HG02759 (cell line): ENCODE results near the gene KRTAP9-2.
"Not testable (repeated sequence)": the region's sequence is repeated elsewhere in the genome, so short reads cannot be mapped to it uniquely, and the experiment has no call there.

Experiments
- ATAC-seq: cut with Tn5 transposase; IDR thresholded peaks from one replicate; pipeline ENCODE4 v1.9.1; 2021; ENCODE audit warnings: mild to moderate bottlenecking, moderate library complexity; ENCODE audit not compliant: unreplicated experiment

KRTAP9-2 gene

GRCh38 chr17:41232399-41233105 is 6.1 kb downstream of the KRTAP9-2 start, which contains the start of gene KRTAP9-3:
TSS of gene KRTAP9-3 (plus strand) at chr17:41232449. CDS start at chr17:41232502, 53 bp downstream.
- not testable (repeated sequence) for ATAC-seq

- not testable (repeated sequence) for ATAC-seq
Observed at GRCh38 chr17:41237116-41237515, 10.7 kb downstream of the KRTAP9-2 start.

GRCh38 chr17:41237949-41238437 is 11.5 kb downstream of the KRTAP9-2 start, which contains the start of gene KRTAP9-8:
TSS of gene KRTAP9-8 (plus strand) at chr17:41237999. CDS start at chr17:41238052, 53 bp downstream.
- not testable (repeated sequence) for ATAC-seq

DNA sequence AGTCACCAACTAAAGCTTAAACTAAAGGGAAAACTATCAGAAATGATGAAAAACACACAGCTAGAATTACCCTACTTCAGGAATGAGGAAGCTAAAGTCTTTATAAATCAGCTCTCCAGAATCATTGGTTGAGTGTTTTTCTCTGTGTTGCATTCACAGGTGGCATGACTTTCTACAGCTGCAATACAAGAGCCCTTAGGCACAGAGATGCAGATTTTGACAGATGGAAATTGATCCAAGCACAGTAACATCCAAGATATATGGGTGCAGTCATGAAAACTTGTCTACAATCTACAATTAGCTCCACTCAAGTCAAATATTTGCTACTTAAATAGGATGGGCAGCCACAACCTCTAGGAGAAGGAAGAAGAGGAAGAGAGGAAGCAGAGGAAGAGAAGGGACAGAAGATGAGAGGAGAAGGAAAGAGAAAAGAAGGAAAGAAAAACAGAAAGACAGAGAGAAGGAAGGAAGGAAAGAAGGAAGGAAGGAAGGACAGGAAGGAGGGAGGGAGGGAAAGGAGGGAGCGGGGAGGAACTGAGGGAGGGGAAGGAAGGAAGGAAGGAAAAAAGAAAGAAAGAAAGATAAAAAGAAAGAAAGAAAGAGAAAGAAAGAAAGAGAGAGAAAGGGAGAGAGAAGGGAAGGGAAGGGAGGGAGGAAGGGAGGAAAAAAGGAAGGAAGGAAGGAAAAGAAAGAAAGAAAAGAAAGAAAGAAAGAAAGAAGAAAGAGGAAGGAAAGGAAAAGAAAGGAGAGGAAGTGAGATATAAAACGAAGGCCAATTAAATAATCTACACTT is 20.7 kb downstream of the KRTAP9-2 start:
- not testable (repeated sequence) for ATAC-seq

DNA sequence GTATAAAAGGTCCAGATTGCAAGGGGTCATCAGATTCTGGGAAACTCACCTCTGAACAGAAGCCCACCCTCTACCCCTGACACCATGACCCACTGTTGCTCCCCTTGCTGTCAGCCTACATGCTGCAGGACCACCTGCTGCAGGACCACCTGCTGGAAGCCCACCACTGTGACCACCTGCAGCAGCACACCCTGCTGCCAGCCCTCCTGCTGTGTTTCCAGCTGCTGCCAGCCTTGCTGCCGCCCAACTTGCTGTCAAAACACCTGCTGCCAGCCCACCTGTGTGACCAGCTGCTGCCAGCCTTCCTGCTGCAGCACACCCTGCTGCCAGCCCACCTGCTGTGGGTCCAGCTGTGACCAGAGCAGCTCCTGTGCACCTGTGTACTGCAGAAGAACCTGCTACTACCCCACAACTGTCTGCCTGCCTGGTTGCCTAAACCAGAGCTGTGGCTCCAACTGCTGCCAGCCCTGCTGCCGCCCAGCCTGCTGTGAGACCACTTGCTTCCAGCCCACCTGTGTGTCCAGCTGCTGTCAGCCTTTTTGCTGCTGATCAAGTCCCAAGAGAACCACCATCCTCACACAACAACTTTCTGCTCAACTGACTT is 23.3 kb downstream of the KRTAP9-2 start, which contains the start of gene KRTAP9-4:
TSS of gene KRTAP9-4 (plus strand) at position 51 of the 604 bp plus-strand sequence. CDS start at position 85, 34 bp downstream.
- not testable (repeated sequence) for ATAC-seq

- ATAC-seq, result no peak
Observed at GRCh38 chr17:41251261-41251660, 24.8 kb downstream of the KRTAP9-2 start.

DNA sequence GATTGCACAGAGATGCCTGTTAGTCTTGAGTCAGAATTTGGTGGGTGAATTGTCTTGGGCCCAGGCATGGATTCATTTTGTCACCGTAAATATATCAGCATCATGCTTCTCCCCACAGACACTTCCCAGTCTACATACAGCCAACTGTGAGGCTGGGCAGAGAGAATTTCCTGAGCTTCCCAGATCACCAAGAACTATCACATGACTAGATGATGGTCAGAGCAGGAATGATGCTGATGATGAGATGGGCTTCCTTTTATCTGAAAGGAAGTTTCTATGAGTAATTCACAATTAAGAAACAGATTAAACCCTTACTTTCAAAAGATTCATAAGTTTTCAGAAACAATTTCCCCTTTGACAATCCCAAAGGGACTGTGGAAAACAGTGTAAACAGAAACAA is 28.4 kb downstream of the KRTAP9-2 start:
- no peak for ATAC-seq

GRCh38 chr17:41255381-41256290 is 29.2 kb downstream of the KRTAP9-2 start, which contains the start of gene KRTAP9-9:
TSS of gene KRTAP9-9 (plus strand) at chr17:41255384.
- ATAC-seq, result not testable (repeated sequence)

GRCh38 chr17:41256291-41256685 is 29.8 kb downstream of the KRTAP9-2 start:
- no peak for ATAC-seq

DNA sequence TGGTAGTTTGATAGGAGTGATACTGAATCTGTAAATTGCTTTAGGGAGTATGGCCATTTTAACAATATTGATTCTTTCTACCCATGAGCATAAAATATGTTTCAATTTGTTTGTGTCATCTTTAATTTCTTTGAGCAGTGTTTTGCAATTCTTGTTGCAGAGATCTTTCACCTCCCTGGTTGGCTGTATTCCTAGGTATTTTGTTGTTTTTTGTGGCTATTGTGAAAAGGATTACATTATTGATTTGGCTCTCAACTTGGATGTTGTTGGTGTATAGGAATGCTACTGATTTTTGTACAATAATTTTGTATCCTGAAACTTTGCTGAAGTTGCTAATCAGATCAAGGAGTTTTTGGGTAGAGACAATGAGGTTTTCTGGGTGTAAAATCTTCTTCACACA is 32.0 kb downstream of the KRTAP9-2 start:
- ATAC-seq, result no peak

GRCh38 chr17:41263212-41263611 is 36.8 kb downstream of the KRTAP9-2 start:
- no peak for ATAC-seq

GRCh38 chr17:41264599-41264998 is 38.2 kb downstream of the KRTAP9-2 start:
- no peak for ATAC-seq

DNA sequence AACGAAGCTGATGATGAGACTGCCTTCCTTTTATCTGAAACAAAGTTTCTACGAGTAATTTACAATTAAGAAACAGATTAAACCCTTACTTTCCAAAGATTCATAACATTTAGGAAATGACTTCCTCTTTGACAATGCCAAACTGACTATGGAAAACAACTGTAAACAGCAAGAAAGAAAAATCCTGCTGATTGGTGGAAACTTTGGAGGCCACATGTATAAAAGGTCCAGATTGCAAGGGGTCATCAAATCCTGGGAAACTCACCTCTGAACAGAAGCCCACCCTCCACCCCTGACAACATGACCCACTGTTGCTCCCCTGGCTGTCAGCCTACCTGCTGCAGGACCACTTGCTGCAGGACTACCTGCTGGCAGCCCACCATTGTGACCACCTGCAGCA is 38.6 kb downstream of the KRTAP9-2 start, which contains the start of gene KRTAP9-6:
TSS of gene KRTAP9-6 (plus strand) at position 301 of the 400 bp plus-strand sequence. CDS start at position 301, 0 bp downstream.
- no peak for ATAC-seq

DNA sequence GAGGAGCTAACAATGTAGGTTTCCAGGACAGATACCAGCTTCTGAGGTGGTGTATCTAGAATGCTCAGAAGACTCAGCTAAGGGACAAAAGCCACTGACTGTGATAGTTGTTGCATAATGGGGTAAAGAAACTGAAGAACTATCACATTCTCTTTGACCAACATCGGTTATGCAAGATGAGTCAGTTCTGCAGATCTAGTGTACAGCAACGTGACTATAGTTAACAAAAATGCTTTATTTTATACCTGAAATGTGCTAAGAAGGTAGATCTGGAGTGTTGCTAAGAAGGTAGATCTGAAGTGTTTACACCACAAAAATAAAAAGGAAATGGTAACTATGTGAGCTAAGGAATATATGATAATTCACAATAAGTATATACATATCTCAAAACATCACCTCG is 41.3 kb downstream of the KRTAP9-2 start:
- ATAC-seq, result no peak

- not testable (repeated sequence) for ATAC-seq
Observed at GRCh38 chr17:41271323-41271722, 44.9 kb downstream of the KRTAP9-2 start.

GRCh38 chr17:41271858-41272257 is 45.4 kb downstream of the KRTAP9-2 start:
- no peak for ATAC-seq

- not testable (repeated sequence) for ATAC-seq
Observed at GRCh38 chr17:41275648-41276190, 49.3 kb downstream of the KRTAP9-2 start, which contains the start of gene KRTAP9-7. TSS of gene KRTAP9-7 (plus strand) at chr17:41275698. CDS start at chr17:41275698, 0 bp downstream.
